ENCODE results near the gene NAT14.
A peak's percentile ranks its signal among the peaks of the same experiment; 100 is the strongest.

NAT14 gene

GRCh38 chr19:55464039-55464661 lies 20.8 kb upstream of the NAT14 start:
- DNase-seq (ENCODE audit: insufficient read length) (no peak), FAIRE-seq (no peak)
- TF ChIP-seq POLR2AphosphoS5 (IDR thresholded peaks at IDR 0.05; ENCODE audit: low read depth, low read length) = no peak
- TF ChIP-seq TAF1 (IDR thresholded peaks at IDR 0.05; ENCODE audit: borderline replicate concordance, low read depth, low read length) = no peak
- TF ChIP-seq POLR2A (IDR thresholded peaks at IDR 0.05; ENCODE audit: low read depth, low read length) = no peak

GRCh38 chr19:55464662-55465054 lies 20.3 kb upstream of the NAT14 start, which contains the start of gene C19orf85:
TSS of gene C19orf85 (minus strand) at chr19:55464751. CDS start at chr19:55464554, 197 bp downstream.
- DNase-seq (ENCODE audit: insufficient read length) (no peak), FAIRE-seq (no peak)

GRCh38 chr19:55465460-55466240 lies 19.3 kb upstream of the NAT14 start:
- FAIRE-seq = no peak
- no peak for TF ChIP-seq POLR2AphosphoS5 (IDR thresholded peaks at IDR 0.05; ENCODE audit: low read depth, low read length)
- no peak for TF ChIP-seq POLR2A (IDR thresholded peaks at IDR 0.05; ENCODE audit: low read depth, low read length)
- TF ChIP-seq TAF1 (IDR thresholded peaks at IDR 0.05; ENCODE audit: borderline replicate concordance, low read depth, low read length) = no peak
- DNase-seq (ENCODE audit: insufficient read length) = no peak

More at GRCh38 chr19:55464662-55465054, 20.3 kb upstream of the NAT14 start, which contains the start of gene C19orf85:
- no peak for TF ChIP-seq POLR2A (IDR thresholded peaks at IDR 0.05; ENCODE audit: low read depth, low read length)
- TF ChIP-seq POLR2AphosphoS5 (IDR thresholded peaks at IDR 0.05; ENCODE audit: low read depth, low read length) = no peak
- TF ChIP-seq TAF1 (IDR thresholded peaks at IDR 0.05; ENCODE audit: borderline replicate concordance, low read depth, low read length) = no peak

GRCh38 chr19:55466241-55466614 lies 18.8 kb upstream of the NAT14 start:
- no peak for DNase-seq (ENCODE audit: insufficient read length)
- no peak for TF ChIP-seq TAF1 (IDR thresholded peaks at IDR 0.05; ENCODE audit: borderline replicate concordance, low read depth, low read length)
- no peak for TF ChIP-seq POLR2A (IDR thresholded peaks at IDR 0.05; ENCODE audit: low read depth, low read length)
- TF ChIP-seq POLR2AphosphoS5 (IDR thresholded peaks at IDR 0.05; ENCODE audit: low read depth, low read length) = no peak
- FAIRE-seq = no peak

- no peak for TF ChIP-seq POLR2AphosphoS5 (IDR thresholded peaks at IDR 0.05; ENCODE audit: low read depth, low read length)
- FAIRE-seq = peak; percentile 14
- peak; percentile 90 for DNase-seq (ENCODE audit: insufficient read length)
These were observed 17.5 kb upstream of the NAT14 start for GRCh38 chr19:55467236-55468053.

- FAIRE-seq = no peak
- TF ChIP-seq POLR2AphosphoS5 (IDR thresholded peaks at IDR 0.05; ENCODE audit: low read depth, low read length) (no peak), POLR2A (IDR thresholded peaks at IDR 0.05; ENCODE audit: low read depth, low read length) (no peak), TAF1 (IDR thresholded peaks at IDR 0.05; ENCODE audit: borderline replicate concordance, low read depth, low read length) (no peak)
- no peak for DNase-seq (ENCODE audit: insufficient read length)
These were observed 17.0 kb upstream of the NAT14 start for GRCh38 chr19:55468054-55468393.

- DNase-seq (ENCODE audit: insufficient read length) (no peak), FAIRE-seq (no peak)
- TF ChIP-seq POLR2AphosphoS5 (IDR thresholded peaks at IDR 0.05; ENCODE audit: low read depth, low read length) (no peak), TAF1 (IDR thresholded peaks at IDR 0.05; ENCODE audit: borderline replicate concordance, low read depth, low read length) (no peak)
These were observed 13.7 kb upstream of the NAT14 start for GRCh38 chr19:55471266-55471665.

GRCh38 chr19:55472463-55472862 lies 12.5 kb upstream of the NAT14 start:
- DNase-seq (ENCODE audit: insufficient read length) (no peak), FAIRE-seq (no peak)
- no peak for TF ChIP-seq POLR2AphosphoS5 (IDR thresholded peaks at IDR 0.05; ENCODE audit: low read depth, low read length)
- TF ChIP-seq TAF1 (IDR thresholded peaks at IDR 0.05; ENCODE audit: borderline replicate concordance, low read depth, low read length) = no peak
- TF ChIP-seq POLR2A (IDR thresholded peaks at IDR 0.05; ENCODE audit: low read depth, low read length) = no peak

GRCh38 chr19:55473225-55474012 lies 11.6 kb upstream of the NAT14 start:
- FAIRE-seq (no peak), DNase-seq (ENCODE audit: insufficient read length) (no peak)
- TF ChIP-seq TAF1 (IDR thresholded peaks at IDR 0.05; ENCODE audit: borderline replicate concordance, low read depth, low read length) (no peak), POLR2A (IDR thresholded peaks at IDR 0.05; ENCODE audit: low read depth, low read length) (no peak), POLR2AphosphoS5 (IDR thresholded peaks at IDR 0.05; ENCODE audit: low read depth, low read length) (no peak)

GRCh38 chr19:55474269-55475265 lies 10.4 kb upstream of the NAT14 start:
- no peak for FAIRE-seq
- TF ChIP-seq POLR2AphosphoS5 (IDR thresholded peaks at IDR 0.05; ENCODE audit: low read depth, low read length) = no peak

More at GRCh38 chr19:55474269-55475265, 10.4 kb upstream of the NAT14 start:
- DNase-seq (ENCODE audit: insufficient read length) = no peak

Data from GM12892 (cell line).